AG08395 (cell line): ENCODE results near the gene GOSR2.

Source experiments
- DNase-seq: peaks from one replicate; pipeline ENCODE4 v3.0.0; 2012; ENCODE audit warnings: mixed read lengths, low spot score

GOSR2 gene

DNA sequence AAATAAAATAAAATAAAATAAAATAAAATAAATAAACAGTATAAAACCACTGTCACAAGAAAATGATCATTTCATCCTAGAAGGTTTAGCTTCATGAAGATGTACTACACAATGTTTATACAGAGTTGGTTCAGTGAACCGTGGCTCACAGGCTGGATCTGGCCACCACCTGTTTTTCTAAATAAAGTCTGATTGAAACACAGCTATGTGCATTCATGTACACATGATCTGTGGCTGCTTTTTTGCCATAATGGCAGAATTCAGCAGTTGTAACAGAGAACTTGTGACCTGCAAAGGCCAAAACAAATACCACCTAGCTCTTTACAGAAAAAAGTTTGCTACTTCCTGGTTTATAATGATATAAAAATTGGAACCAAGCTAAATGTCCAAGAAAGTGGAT lies 68.7 kb downstream of the GOSR2 start:
- DNase-seq = no peak
